GM12878 (cell line): ENCODE data around the gene BMP7. TPM values are rescaled to one million over a fixed set of nuclear protein-coding genes. Genes with fewer than 3 reads are reported as not detected.
"Not testable (repeated sequence)": the region's sequence is repeated elsewhere in the genome, so short reads cannot be mapped to it uniquely, and the experiment has no call there.

Experiments
- ATAC-seq: fragments of 200-7000 bp; cut with Tn5 transposase; 3 replicates; pipeline ENCODE4 v1.9.1; 2020; ENCODE audit warnings: mild to moderate bottlenecking, moderate library complexity
- BruUV-seq: library from RNA; stranded (reverse); fragments of 400-500 nt; replicated peaks from 2 replicates; lab custom pipeline; 2021; lab: Mats Ljungman, UMichigan
- CTCF ChIA-PET: fragments of 300-600 bp; sonication (Branson Sonifier 250); formaldehyde crosslinking; extraction: SDS; loops from one replicate; lab custom pipeline; 2021; ENCODE audit warnings: inconsistent platforms; lab: Yijun Ruan, JAX
- POLR2A ChIA-PET: fragments of 350-600 bp; formaldehyde crosslinking; extraction: SDS; loops from one replicate; lab custom pipeline; 2021; ENCODE audit warnings: inconsistent platforms; lab: Charles Lee
- RAD21 ChIA-PET: fragments of 300-600 bp; sonication (Branson Sonifier 250); formaldehyde crosslinking; loops from one replicate; lab custom pipeline; 2023; ENCODE audit warnings: antibody characterized with exemption; ENCODE audit not compliant: unreplicated experiment; lab: Charles Lee
- SMC1A ChIA-PET: fragments of 300-600 bp; sonication (Branson Sonifier 250); formaldehyde crosslinking; loops from one replicate; lab custom pipeline; 2023; ENCODE audit not compliant: unreplicated experiment, uncharacterized antibody; lab: Charles Lee
- DNase-seq: peaks from one replicate; pipeline ENCODE4 v3.0.0-alpha.2; 2011; ENCODE audit warnings: low read depth, low spot score
- FAIRE-seq: peaks from 3 replicates; lab custom pipeline; 2011; peaks lifted over from hg19 to GRCh38; lab: Jason Lieb, UNC
- H2AFZ ChIP-seq: 2 replicates; pipeline ENCODE4 v1.6.0; 2011; ENCODE audit warnings: low read depth, low read length, control low read depth; ENCODE audit not compliant: control insufficient read depth
- H3K27ac ChIP-seq: 2 replicates; pipeline ENCODE4 v1.5.1; 2011; ENCODE audit warnings: control low read depth; ENCODE audit not compliant: control insufficient read depth, insufficient read depth
- H3K27me3 ChIP-seq, 2 experiments: replicated peaks in 1 of 2; 2 replicates each; pipeline versions ENCODE4 v1.6.0 to v1.6.1; 2011; ENCODE audit warnings: low read length in 1 of 2; ENCODE audit not compliant: control insufficient read depth in 2 of 2, insufficient read depth in 2 of 2
- H3K36me3 ChIP-seq, 2 experiments: 2 replicates each; pipeline ENCODE4 v1.5.1; 2011; ENCODE audit warnings: low read length in 1 of 2; ENCODE audit not compliant: control insufficient read depth in 2 of 2, insufficient read depth in 2 of 2
- H3K4me1 ChIP-seq: 2 replicates; pipeline ENCODE4 v1.6.1; 2011; ENCODE audit warnings: mild to moderate bottlenecking, low read length, moderate library complexity, mixed read lengths; ENCODE audit not compliant: control insufficient read depth, insufficient read depth
- H3K4me2 ChIP-seq: 2 replicates; pipeline ENCODE4 v1.6.0; 2011; ENCODE audit warnings: control low read depth; ENCODE audit not compliant: control insufficient read depth, insufficient read depth
- H3K4me3 ChIP-seq: fragments of 200-600 bp; sonication (generic); 2 replicates; pipeline ENCODE4 v1.5.1; 2016
- H3K79me2 ChIP-seq: 2 replicates; pipeline ENCODE4 v1.6.0; 2011; ENCODE audit warnings: low read length; ENCODE audit not compliant: control insufficient read depth, insufficient read depth
- H3K9ac ChIP-seq: 2 replicates; pipeline ENCODE4 v1.8.0; 2011; ENCODE audit warnings: low read length, control low read depth, mixed read lengths; ENCODE audit not compliant: control insufficient read depth, insufficient read depth
- H3K9me3 ChIP-seq: replicated peaks from 3 replicates; pipeline ENCODE4 v1.5.1; 2011; ENCODE audit warnings: mild to moderate bottlenecking, low read length; ENCODE audit not compliant: control insufficient read depth, insufficient read depth
- H4K20me1 ChIP-seq: 2 replicates; pipeline ENCODE4 v1.6.0; 2011; ENCODE audit not compliant: control insufficient read depth, insufficient read depth
- ETV6 ChIP-seq, 2 experiments: fragments of 450-650 bp in 1 of 2; IDR thresholded peaks in 1 of 2; conservative IDR thresholded peaks in 1 of 2; 2 replicates each; pipeline ENCODE4 v1.6.1; 2014; ENCODE audit warnings: antibody characterized with exemption in 1 of 2, borderline replicate concordance in 1 of 2, low read depth in 1 of 2, mild to moderate bottlenecking in 1 of 2, moderate library complexity in 1 of 2
- NR2C2 ChIP-seq: IDR thresholded peaks from 2 replicates; pipeline ENCODE4 v1.6.1; 2011; ENCODE audit warnings: borderline replicate concordance, low read depth; ENCODE audit not compliant: control insufficient read depth, insufficient read length
- WGBS: methylation state at CpG from one replicate; pipeline ENCODE4 v1.1.6; 2016; ENCODE audit warnings: low lambda C conversion rate; ENCODE audit not compliant: insufficient replicate concordance, insufficient coverage; ENCODE audit errors: missing lambda C conversion rate; 5-methylcytosine and 5-hydroxymethylcytosine counted together
- in situ Hi-C: fragments of 300-500 bp; cut with MboI; formaldehyde crosslinking; loops from 9 replicates; pipeline ENCODE4 v1.14.3; 2018; ENCODE audit warnings: mixed read lengths
- intact Hi-C: fragments of 100-400 bp; cut with micrococcal nuclease; formaldehyde crosslinking; loops from one replicate; pipeline ENCODE4 v1.14.2; 2022; ENCODE audit not compliant: unreplicated experiment
- polyA plus RNA-seq, 11 experiments: library from polyadenylated mRNA; depleted of rRNA in 4 of 11; unstranded in 6 of 11; stranded (reverse) in 5 of 11; fragments of >200 nt; fragmentation: Nextera tagmentation in 4 of 11; fragmentation: Illumina TruSeq in 1 of 11; extraction: Ambion mirVana in 4 of 11; extraction: Trizol in 1 of 11; gene quantifications; 1 replicate in 1 of 11; 2 replicates in 10 of 11; pipeline versions ENCODE4 v1.2.1 to v1.2.3, GENCODE V29; 2011 to 2016; ENCODE audit warnings: inconsistent platforms in 2 of 11, missing spikeins in 2 of 11, low read depth in 1 of 11
- total RNA-seq, 4 experiments: library from RNA; depleted of rRNA in 3 of 4; stranded (reverse); fragments of >200 nt in 3 of 4; fragmentation: Illumina TruSeq in 1 of 4; extraction: Trizol in 1 of 4; gene quantifications; 2 replicates each; pipeline versions ENCODE4 v1.2.1 to v1.2.3, GENCODE V29; 2013 to 2021

Gene BMP7
- total and polyA plus RNA-seq, 10 of the 15 experiments (the other 5 are each of a cell fraction or from before 2014, with no cell fraction given) = 0.18 to 0.51 (median 0.28) TPM; not detected in 7

DNA sequence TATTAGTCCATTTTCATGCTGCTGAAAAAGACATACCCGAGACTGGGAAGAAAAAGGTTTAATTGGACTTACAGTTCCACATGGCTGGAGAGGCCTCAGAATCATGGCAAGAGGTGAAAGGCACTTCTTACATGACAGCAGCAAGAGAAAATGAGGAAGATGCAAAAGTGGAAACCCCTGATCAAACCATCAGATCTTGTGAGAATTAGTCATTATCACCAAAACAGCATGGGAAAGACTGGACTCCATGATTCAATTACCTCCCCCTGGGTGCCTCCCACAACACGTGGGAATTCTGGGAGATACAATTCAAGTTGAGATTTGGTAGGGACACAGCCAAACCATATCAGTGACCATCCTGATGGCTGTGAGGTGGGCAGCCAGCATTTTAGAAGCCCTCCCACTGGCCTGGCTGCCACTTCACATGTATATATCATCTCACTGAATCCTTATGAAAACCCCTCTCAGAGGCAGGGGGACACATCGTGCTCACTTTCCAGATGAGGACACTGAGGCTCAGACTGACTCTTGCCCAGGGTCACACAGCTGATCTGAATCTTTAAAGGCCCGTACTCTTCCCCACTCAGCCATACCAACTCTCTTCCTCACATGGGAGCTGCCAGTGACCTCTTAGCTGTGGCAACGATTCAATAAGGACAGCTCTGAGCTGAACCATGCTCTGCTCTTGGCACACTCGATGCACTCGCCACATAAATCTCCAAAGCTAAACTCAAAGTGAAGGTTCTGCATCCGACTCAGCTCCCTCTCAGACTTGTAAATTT is 25.7 kb downstream of the BMP7 start:
- H3K36me3 ChIP-seq = no peaks in the 10 kb centered on the region
- no peak overlapping the region for H3K9ac ChIP-seq
- H3K79me2 ChIP-seq = no peaks in the 10 kb centered on the region
- BruUV-seq = no TSS peak
- H3K27ac ChIP-seq = no peak overlapping the region
- no peaks in the 10 kb centered on the region for H4K20me1 ChIP-seq
- no peak overlapping the region for H3K4me3 ChIP-seq
- FAIRE-seq (no peak), DNase-seq (no peak), ATAC-seq (no peak)
- no peaks in the 10 kb centered on the region for H3K9me3 ChIP-seq
- SMC1A ChIA-PET = no interaction called here
- RAD21 ChIA-PET = no interaction called here
- 10% methylated on average over 8 of the region's 8 CpGs for WGBS
- H3K4me1 ChIP-seq = no peaks in the 10 kb centered on the region
- H3K4me2 ChIP-seq = no peak overlapping the region
- POLR2A ChIA-PET = no interaction called here
- CTCF ChIA-PET = no interaction called here
- in situ Hi-C loops = no loop called here
- H3K27me3 ChIP-seq = peaks cover 0 to 5% of the 10 kb centered on the region in 2 experiments; a peak in 2 of 4 replicates
- no peak overlapping the region for H2AFZ ChIP-seq
- intact Hi-C loops = no loop called here
- TF ChIP-seq ETV6 (conservative IDR thresholded peaks at IDR 0.05 in 1 of 2, IDR thresholded peaks at IDR 0.05 in 1 of 2; ENCODE audit: borderline replicate concordance in 1 of 2, low read depth in 1 of 2) (peak in 1 of 2 experiments; percentile 25; a peak in 2 of 4 replicates), NR2C2 (no peak)

DNA sequence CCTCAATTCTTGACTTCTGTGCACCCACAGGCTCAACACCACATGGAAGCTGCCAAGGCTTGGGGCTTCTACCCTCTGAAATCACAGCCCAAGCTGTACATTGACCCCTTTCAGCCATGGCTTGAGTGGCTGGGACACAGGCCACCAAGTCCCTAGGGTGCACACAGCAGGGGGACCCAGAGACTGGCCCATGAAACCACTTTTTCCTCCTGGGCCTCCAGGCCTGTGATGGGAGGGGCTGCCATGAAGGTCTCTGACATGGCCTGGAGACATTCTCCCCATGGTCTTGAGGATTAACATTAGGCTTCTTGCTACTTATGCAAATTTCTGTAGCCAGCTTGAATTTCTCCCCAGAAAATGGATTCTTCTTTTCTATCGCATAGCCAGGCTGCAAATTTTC is 26.7 kb downstream of the BMP7 start:
- H3K27ac ChIP-seq, intact Hi-C loops, in situ Hi-C loops, H3K4me2 ChIP-seq, SMC1A ChIA-PET, FAIRE-seq, H4K20me1 ChIP-seq, RAD21 ChIA-PET, H3K4me1 ChIP-seq, ATAC-seq, H3K9ac ChIP-seq, H3K27me3 ChIP-seq, H3K4me3 ChIP-seq, CTCF ChIA-PET, POLR2A ChIA-PET, H2AFZ ChIP-seq, H3K9me3 ChIP-seq, DNase-seq, H3K79me2 ChIP-seq, H3K36me3 ChIP-seq, BruUV-seq: not testable (repeated sequence)
- 92% methylated on average over 1 of the region's 1 CpG for WGBS
